ENCODE results near the gene DOCK6.

DOCK6 gene

DNA sequence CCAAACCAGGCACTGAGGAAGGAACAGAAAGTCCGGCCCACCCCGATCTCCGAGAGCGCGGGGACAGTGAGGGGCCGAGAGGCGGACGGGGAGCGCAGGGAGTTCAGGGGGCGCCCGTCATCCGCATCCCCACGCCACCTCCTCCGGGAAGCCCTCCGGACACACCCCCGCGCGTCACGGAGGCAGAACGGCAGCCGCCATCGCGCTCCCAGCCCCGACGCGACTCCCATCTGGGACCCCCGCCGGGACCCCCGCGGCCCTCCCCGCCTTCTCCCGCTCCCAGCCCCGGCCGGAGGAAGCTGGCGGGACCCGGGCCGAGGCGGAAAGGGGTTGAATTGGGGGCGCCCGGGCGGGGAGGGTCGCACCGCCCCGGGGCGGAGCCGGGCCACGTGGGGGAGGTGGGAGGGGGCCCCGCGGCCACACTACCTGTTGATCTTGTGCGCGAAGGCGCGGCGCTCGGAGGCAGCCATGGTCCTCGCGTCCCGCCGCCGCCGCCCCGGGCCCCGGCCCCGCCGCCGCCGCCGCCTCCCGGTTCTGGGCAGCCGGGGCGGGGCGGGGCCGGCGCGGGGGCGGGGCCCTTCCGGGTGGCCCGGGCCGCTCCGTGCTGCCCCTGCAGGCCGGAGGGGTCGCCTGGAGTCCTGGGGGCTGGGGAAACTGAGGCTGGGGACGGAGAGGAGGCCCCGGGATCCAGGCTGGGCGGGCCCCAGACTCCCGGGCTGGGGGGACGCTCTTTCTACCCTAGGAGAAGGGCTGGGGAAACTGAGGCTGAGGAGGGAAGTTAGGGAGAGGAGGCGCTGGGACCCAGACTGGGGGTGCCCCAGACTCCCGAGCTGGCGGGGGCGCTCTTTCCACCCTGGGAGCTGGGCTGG is at the start of gene DOCK6:
TSS of gene DOCK6 (minus strand) at position 554 of the 869 bp plus-strand sequence. CDS start at position 470, 84 bp downstream.
- Histone ChIP-seq H3K9ac (peak within 1 kb of the TSS in 10 of 11 experiments; percentile 36 to 73 (median 56); a peak in 16 of 22 replicates), H4K20me1 (peaks cover 0 to 42% (median 0%) of the 10 kb centered on the region in 11 experiments; a peak in 10 of 22 replicates), H3K27me3 (peaks cover 65 to 97% (median 91%) of the 10 kb centered on the region in 11 experiments), H3K36me3 (no peaks in the 10 kb centered on the region), H3K27ac (no peak within 1 kb of the TSS; a peak in 1 of 22 replicates), H3K4me1 (peaks cover 0 to 14% (median 0%) of the 10 kb centered on the region in 10 experiments; a peak in 8 of 20 replicates), H3K4me3 (peak within 1 kb of the TSS; percentile 51 to 69 (median 59)), H3K4me2 (peak within 1 kb of the TSS; percentile 69 to 83 (median 75)), H3K9me3 (replicated peaks in 1 of 11) (no peaks in the 10 kb centered on the region)
- TF ChIP-seq Cebpa-rat (IDR thresholded peaks at IDR 0.05): no peak

DNA sequence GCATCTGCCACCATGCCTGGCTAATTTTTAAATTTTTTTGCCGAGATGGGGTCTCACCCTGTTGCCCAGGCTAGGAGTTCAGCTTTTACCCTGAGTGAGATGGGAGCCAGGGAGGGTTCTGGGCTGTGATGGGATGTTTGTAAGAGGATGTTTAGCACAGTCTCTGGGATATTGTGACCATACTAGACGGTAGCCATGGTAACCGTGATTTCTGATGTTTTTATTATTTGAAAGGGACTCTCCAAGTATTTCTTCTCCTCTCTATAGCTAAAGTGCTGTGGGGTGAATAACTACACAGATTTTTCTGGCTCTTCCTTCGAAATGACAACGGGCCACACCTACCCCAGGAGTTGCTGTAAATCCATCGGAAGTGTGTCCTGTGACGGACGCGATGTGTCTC is 44.0 kb upstream of the DOCK6 start:
- Histone ChIP-seq H3K27ac (no peak overlapping the region), H3K9ac (no peak overlapping the region), H3K4me3 (no peak overlapping the region), H3K27me3 (no peaks in the 10 kb centered on the region), H4K20me1 (no peaks in the 10 kb centered on the region), H3K4me1 (peaks cover 0 to 9% (median 2%) of the 10 kb centered on the region in 10 experiments; a peak in 8 of 20 replicates), H3K4me2 (no peak overlapping the region), H3K9me3 (replicated peaks in 1 of 11) (peaks cover 0 to 1% (median 0%) of the 10 kb centered on the region in 11 experiments; a peak in 1 of 22 replicates), H3K36me3 (no peaks in the 10 kb centered on the region)
- no peak for TF ChIP-seq Cebpa-rat (IDR thresholded peaks at IDR 0.05)

GRCh38 chr19:11304936-11305335 is 42.6 kb upstream of the DOCK6 start:
- no peak for TF ChIP-seq Cebpa-rat (IDR thresholded peaks at IDR 0.05)
- no peaks in the 10 kb centered on the region for H3K36me3 ChIP-seq
- no peak overlapping the region for H3K4me3 ChIP-seq
- no peaks in the 10 kb centered on the region for H3K27me3 ChIP-seq
- H3K4me1 ChIP-seq: peaks cover 0 to 22% (median 13%) of the 10 kb centered on the region in 10 experiments; a peak in 15 of 20 replicates
- no peaks in the 10 kb centered on the region for H4K20me1 ChIP-seq
- no peak overlapping the region for H3K4me2 ChIP-seq
- H3K9ac ChIP-seq: no peak overlapping the region
- peaks cover 0 to 9% (median 0%) of the 10 kb centered on the region in 11 experiments; a peak in 3 of 22 replicates for H3K9me3 ChIP-seq (replicated peaks in 1 of 11)
- H3K27ac ChIP-seq: no peak overlapping the region

- no peak overlapping the region for H3K4me3 ChIP-seq
- no peaks in the 10 kb centered on the region for H3K36me3 ChIP-seq
- no peak overlapping the region for H3K27ac ChIP-seq
- no peaks in the 10 kb centered on the region for H3K27me3 ChIP-seq
- peaks cover 0 to 9% (median 0%) of the 10 kb centered on the region in 11 experiments; a peak in 3 of 22 replicates for H3K9me3 ChIP-seq (replicated peaks in 1 of 11)
- H3K4me1 ChIP-seq: peaks cover 0 to 42% (median 25%) of the 10 kb centered on the region in 10 experiments; a peak in 17 of 20 replicates
- no peak for TF ChIP-seq Cebpa-rat (IDR thresholded peaks at IDR 0.05)
- H3K4me2 ChIP-seq: peak overlapping the region in 9 of 11 experiments; percentile 3 to 58 (median 39); a peak in 14 of 22 replicates
- H3K9ac ChIP-seq: no peak overlapping the region
- H4K20me1 ChIP-seq: no peaks in the 10 kb centered on the region
These were observed 38.4 kb upstream of the DOCK6 start for GRCh38 chr19:11300811-11301120.

DNA sequence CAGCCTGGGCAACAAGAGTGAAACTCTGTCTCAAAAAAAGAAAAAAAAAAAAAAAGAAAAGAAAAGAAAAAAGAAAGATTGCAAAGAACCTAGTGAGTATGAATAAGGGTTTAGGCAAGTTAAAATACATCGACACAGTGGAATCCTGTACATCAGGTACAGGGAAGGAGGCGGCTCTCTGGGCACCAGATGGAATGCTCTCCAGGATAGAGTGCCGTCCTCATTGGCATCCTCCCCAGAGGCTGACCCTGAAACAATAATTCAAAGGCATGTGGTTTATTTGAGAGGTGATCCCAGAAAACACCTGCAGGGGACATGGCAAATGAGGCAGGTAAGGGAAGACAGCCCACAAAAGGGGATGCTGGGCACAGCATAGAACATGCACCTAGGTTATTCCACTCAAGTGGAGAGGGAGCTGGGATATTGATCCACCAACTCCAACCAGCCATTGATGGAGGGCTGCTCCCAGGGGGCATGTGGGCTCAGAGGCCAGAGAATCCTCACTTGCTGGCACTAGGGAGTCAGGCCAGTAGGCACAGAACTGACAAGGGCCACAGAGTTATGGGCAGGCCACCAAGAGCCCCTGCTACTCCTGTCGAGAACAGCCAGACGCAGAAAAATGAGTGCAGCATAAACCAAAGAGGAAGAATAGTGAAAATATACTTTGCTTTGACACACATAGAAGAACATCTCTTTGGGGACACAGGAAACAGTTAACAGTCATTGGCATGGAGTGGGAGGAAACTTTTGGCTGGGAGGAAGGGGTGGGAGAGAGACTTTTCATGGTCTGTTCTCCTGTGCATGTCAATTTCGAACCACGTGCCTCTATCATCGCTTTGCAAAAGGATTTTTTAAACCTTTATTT is 37.9 kb upstream of the DOCK6 start:
- no peaks in the 10 kb centered on the region for H3K27me3 ChIP-seq
- no peak for TF ChIP-seq Cebpa-rat (IDR thresholded peaks at IDR 0.05)
- H3K9me3 ChIP-seq (replicated peaks in 1 of 11): peaks cover 0 to 9% (median 0%) of the 10 kb centered on the region in 11 experiments; a peak in 3 of 22 replicates
- H3K9ac ChIP-seq: no peak overlapping the region
- no peaks in the 10 kb centered on the region for H4K20me1 ChIP-seq
- peak overlapping the region in 9 of 11 experiments; percentile 3 to 58 (median 39); a peak in 16 of 22 replicates for H3K4me2 ChIP-seq
- H3K4me3 ChIP-seq: no peak overlapping the region
- no peaks in the 10 kb centered on the region for H3K36me3 ChIP-seq
- no peak overlapping the region for H3K27ac ChIP-seq
- H3K4me1 ChIP-seq: peaks cover 0 to 48% (median 31%) of the 10 kb centered on the region in 10 experiments; a peak in 17 of 20 replicates

DNA sequence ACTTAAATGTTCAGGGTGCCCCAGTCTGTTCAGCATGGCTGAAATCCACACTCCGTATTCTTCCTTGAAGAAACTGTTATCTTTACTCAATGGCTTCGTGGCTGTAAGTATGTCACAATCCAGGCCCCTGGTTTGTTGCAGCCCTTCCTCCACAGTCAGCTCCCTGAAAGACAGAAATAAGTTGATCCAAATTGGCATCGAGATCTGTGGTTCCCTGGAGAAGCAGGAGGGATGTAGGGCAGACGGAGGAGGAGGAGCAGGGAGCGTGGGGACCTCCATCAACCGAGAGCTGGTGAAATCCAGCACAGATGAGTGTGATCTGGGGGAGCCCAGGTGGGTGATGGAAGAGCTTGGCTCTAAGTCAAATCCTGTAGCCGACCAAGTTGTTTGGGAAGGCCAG is 33.9 kb upstream of the DOCK6 start:
- H3K9ac ChIP-seq: peak overlapping the region in 8 of 11 experiments; percentile 3 to 65 (median 38); a peak in 11 of 22 replicates
- H3K27me3 ChIP-seq: peaks cover 0 to 10% (median 0%) of the 10 kb centered on the region in 11 experiments; a peak in 3 of 22 replicates
- H3K4me3 ChIP-seq: no peak overlapping the region
- H3K36me3 ChIP-seq: no peaks in the 10 kb centered on the region
- H4K20me1 ChIP-seq: no peaks in the 10 kb centered on the region
- peaks cover 0 to 7% (median 0%) of the 10 kb centered on the region in 11 experiments; a peak in 3 of 22 replicates for H3K9me3 ChIP-seq (replicated peaks in 1 of 11)
- peaks cover 14 to 84% (median 69%) of the 10 kb centered on the region in 10 experiments; a peak in 19 of 20 replicates for H3K4me1 ChIP-seq
- TF ChIP-seq Cebpa-rat (IDR thresholded peaks at IDR 0.05): peak in 8 of 11 experiments; percentile 31 to 62 (median 40); a peak in 7 of 22 replicates
- peak overlapping the region in 10 of 11 experiments; percentile 13 to 79 (median 58); a peak in 18 of 22 replicates for H3K27ac ChIP-seq
- H3K4me2 ChIP-seq: peak overlapping the region in 9 of 11 experiments; percentile 37 to 85 (median 75); a peak in 18 of 22 replicates

DNA sequence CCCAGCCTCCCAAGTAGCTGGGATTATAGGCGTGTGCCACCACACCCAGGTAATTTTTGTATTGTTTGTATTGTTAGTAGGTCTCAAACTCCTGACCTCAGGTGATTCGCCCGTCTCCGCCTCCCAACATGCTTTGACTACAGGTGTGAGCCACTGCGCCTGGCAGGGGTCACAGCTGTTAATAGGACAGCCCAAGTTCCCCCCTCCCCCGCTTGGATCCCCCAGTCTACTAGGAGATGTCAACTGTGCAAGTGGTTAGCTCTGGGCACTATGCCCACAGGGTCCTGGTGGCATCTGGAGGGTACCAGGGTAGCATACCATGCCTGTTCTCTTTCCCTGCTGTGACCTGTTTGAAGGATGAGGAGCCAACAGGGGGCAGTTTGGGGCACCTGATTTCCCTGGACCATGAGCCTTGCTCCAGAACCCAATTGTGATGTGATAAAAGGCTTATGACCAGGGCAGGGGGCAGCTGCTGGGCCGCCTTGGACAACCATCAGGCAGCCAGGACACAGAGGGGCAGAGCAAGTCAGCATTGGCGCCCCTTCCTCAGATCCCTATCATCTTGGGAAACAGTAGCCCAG is 33.4 kb upstream of the DOCK6 start, which contains the start of gene TSPAN16:
TSS of gene TSPAN16 (plus strand) at position 496 of the 581 bp plus-strand sequence. CDS start 138 bp downstream, outside the sequence.
- H3K27me3 ChIP-seq: peaks cover 0 to 15% (median 0%) of the 10 kb centered on the region in 11 experiments; a peak in 3 of 22 replicates
- TF ChIP-seq Cebpa-rat (IDR thresholded peaks at IDR 0.05): no peak
- no peak within 1 kb of the TSS for H3K4me3 ChIP-seq
- H4K20me1 ChIP-seq: no peaks in the 10 kb centered on the region
- peaks cover 14 to 84% (median 70%) of the 10 kb centered on the region in 10 experiments; a peak in 19 of 20 replicates for H3K4me1 ChIP-seq
- no peaks in the 10 kb centered on the region for H3K36me3 ChIP-seq
- H3K27ac ChIP-seq: peak within 1 kb of the TSS in 10 of 11 experiments; percentile 18 to 79 (median 58); a peak in 18 of 22 replicates
- peak within 1 kb of the TSS in 9 of 11 experiments; percentile 37 to 85 (median 75); a peak in 18 of 22 replicates for H3K4me2 ChIP-seq
- peaks cover 0 to 3% (median 0%) of the 10 kb centered on the region in 11 experiments; a peak in 2 of 22 replicates for H3K9me3 ChIP-seq (replicated peaks in 1 of 11)
- peak within 1 kb of the TSS in 8 of 11 experiments; percentile 3 to 65 (median 41); a peak in 12 of 22 replicates for H3K9ac ChIP-seq

DNA sequence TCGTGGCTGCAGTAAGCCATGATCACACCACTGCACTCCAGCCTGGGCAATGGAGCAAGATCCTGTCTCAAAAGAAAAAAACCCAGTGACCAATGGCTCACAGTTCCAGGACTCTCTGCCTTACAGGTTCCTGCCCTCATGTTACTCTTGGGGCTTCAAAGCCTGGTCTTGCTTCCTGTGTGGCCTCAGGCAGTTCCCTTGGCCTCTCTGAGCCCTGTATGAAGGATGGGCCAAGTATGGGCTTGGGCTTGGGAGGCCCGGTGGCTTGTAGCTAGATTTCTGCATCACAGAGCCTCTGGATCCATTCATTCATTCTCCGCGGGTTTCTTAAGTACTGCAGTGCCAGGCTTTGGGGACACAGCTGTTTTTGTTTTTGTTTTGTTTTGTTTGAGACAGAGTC is 32.9 kb upstream of the DOCK6 start:
- no peak overlapping the region for H3K4me3 ChIP-seq
- no peak for TF ChIP-seq Cebpa-rat (IDR thresholded peaks at IDR 0.05)
- H3K4me2 ChIP-seq: peak overlapping the region in 8 of 11 experiments; percentile 71 to 85 (median 76); a peak in 17 of 22 replicates
- H3K27ac ChIP-seq: peak overlapping the region in 9 of 11 experiments; percentile 38 to 79 (median 58); a peak in 15 of 22 replicates
- peaks cover 0 to 15% (median 0%) of the 10 kb centered on the region in 11 experiments; a peak in 3 of 22 replicates for H3K27me3 ChIP-seq
- H3K9ac ChIP-seq: peak overlapping the region in 2 of 11 experiments; percentile 9 to 62; a peak in 2 of 22 replicates
- no peaks in the 10 kb centered on the region for H3K9me3 ChIP-seq (replicated peaks in 1 of 11)
- H3K36me3 ChIP-seq: no peaks in the 10 kb centered on the region
- peaks cover 14 to 84% (median 65%) of the 10 kb centered on the region in 10 experiments; a peak in 19 of 20 replicates for H3K4me1 ChIP-seq
- no peaks in the 10 kb centered on the region for H4K20me1 ChIP-seq
